Muscle of back (tissue), 11 donors: ENCODE data around the gene ATP5ME. TPM values are rescaled to one million over a fixed set of nuclear protein-coding genes. Genes with fewer than 3 reads are reported as not detected.
"Not testable (repeated sequence)": the region's sequence is repeated elsewhere in the genome, so short reads cannot be mapped to it uniquely, and the experiment has no call there.

ENCODE experiments used
- DNase-seq, 3 donors: peaks; one replicate each; pipeline versions ENCODE4 v3.0.0 to v3.0.0-alpha.2; 2013
- polyA plus RNA-seq, 10 donors: library from polyadenylated mRNA; unstranded; fragments of 120-200 nt; gene quantifications; one replicate each; pipeline ENCODE4 v1.2.1, GENCODE V29; 2013; ENCODE audit not compliant: insufficient read length in 10 of 10

Gene ATP5ME
- polyA plus RNA-seq, 10 donors = 237 to 384 (median 304) TPM

DNA sequence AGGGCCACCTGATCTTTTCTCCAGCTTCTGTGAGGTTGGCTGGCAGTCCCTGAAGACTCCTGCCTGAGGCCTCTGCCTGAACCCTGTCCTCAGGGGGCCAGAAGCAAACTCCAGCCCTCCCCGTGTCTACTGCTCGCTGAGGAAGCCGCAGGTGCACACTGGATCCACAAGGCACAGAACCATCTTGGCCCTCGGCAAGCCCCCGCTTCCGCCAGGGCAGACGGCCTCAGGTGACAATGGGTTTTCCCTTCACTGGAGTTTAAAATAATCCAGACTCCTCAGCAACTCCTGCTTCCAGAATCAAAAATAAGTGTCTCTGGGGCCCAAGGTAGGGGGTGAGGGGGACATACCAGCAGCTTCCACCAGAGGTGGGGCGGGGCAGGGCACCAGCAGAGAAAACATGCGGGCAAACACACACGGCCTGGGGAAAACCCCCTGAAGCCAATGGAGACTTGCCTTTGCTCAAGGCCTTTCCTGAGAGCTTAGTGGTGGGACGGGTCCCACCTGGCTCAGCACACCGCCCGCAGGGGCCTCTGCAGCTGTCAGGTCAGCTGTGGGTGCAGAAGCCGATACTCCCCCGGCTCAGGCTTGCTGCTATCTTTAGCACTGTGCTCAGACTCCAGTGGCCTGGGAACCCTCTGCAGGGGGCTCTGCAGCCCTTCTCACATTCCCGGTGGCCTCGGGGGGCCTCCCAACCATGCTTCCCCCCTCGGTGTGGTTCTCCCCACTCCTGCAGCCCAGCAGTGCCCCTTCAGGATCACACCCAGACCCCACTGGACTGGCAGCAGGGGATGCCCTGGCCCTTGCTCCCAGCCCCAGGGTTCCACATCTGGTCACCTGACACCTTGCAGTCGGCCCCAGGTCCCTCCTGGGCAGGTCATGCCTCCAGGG, 2.1 kb upstream of the ATP5ME start:
- peak in 2 of 3 donors; percentile 51 to 57 for DNase-seq

DNA sequence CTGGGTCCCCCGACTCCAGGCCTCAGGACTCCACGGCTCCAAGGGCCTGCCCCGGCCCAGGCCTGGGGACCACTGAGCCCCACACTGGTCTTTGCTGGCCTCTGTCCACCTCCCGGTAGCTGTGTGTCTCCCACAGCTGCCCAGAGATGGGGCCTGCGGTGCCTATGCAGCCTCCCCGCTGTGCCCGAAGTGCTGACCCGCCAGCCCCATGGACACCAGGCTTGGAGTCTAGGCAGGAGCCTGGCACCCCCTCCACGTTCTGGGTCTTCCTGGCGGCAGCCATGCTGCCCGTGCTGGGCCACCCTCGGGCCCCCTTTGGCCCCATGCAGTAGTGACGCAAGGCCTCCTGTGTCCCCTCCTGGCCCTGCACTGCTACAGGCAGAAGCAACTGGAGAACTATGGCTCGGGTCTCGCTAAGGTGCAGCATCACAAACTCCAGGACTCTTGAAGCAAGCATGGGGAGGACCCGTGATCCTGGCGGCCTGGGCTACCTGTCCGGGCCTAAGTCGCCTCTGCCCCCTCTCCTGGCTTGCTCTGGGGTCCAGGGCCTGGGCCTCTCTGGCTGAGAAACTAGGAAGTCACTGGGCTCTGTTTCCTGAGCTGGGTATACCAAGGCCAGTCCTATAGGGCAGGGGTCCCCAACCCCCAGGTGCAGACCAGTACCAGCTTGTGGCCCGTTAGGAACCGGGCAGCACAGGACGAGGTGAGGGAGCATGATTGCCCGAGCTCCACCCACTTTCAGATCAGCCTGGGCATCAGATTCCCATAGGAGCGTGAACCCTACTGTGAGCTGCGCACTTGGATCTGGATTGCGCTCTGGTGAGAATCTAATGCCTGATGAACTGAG, 1.2 kb upstream of the ATP5ME start:
- no peak for DNase-seq

DNA sequence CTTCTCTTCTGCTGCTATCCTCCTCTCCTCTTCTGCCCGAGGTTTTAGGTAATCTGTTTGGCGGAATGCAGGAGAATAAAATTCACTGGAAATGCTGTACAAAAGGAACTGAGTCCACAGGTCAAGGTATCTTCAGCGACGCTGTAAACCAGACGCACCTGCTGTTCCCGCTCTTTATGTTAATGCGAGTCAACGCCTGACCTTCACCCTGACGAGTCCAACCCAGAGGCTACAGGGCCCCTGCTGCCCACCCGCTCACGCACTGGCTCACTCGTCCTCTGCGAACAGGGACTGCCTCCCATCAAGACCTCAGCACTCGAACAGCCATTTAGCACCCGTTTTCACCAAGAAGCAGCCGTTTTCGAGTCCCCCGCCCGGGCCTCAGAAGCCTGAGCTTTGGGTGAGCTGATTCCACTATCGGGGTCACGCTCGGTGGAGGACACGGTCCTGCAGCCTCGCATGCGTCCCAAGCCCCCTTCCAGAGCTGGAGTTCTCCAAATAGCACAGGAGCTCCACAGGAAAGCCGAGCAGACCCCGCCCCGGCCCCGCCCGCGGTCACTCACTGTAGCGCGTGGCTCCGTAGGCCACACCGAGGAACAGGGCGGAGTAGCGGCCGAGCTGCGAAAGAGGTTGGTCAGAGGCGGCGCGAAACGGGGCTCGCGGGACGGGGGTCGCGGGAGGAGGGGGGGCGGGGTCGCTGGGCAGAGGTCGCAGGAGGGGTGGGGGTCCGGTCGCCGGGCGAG, 556 bp downstream of the ATP5ME start:
- DNase-seq = peak in 1 of 3 donors; percentile 56

DNA sequence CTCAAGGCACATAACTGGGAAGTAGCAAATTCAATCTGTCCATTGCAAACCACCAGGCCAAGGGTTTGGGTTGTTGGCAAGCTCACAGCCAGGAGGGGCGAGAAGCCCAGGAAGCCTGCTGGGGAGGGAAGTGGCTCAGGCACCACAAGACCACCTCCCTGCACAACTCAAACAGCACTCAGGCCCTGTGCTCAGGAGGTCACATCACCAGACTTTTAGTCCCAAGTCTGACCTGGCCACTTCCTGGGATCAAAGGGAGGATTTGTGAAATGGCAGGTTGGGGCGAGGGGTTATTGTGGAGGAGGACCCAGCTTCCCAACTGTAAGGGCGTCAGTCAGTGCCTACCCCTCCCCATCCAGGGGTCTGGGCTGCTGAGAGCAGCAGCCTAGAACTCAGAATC, 2.3 kb downstream of the ATP5ME start:
- no peak for DNase-seq

DNA sequence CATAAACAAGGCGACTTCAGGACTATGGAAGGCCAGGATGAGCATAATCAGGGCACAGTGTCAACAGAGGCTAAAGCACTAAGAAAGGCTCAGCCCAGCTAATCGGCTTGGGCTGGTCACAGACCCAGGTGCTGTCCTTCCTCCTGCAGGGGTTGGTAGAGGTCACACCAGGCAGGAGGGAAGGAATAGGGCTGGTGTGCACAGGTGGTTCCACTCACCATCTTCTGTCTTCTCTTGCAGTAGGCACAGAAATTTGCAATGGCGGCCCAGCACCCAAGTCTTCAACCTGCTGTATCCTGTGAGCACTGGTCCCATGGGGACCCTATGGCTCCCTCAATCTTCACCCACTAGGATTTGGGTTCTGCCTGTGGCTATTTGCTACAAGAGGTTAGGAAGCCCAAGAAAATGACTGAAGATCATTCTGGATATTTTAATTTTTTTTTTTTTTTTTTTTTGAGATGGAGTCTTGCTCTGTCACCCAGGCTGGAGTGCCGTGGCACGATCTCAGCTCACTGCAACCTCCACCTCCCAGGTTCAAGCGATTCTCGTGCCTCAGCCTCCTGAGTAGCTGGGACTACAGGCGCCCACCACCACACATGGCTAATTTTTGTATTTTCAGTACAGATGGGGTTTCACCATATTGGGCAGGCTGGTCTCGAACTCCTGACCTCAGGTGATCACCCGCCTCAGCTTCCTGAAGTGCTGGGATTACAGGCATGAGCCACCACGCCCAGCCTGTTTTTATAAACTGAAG, 4.1 kb downstream of the ATP5ME start:
- not testable (repeated sequence) for DNase-seq

DNA sequence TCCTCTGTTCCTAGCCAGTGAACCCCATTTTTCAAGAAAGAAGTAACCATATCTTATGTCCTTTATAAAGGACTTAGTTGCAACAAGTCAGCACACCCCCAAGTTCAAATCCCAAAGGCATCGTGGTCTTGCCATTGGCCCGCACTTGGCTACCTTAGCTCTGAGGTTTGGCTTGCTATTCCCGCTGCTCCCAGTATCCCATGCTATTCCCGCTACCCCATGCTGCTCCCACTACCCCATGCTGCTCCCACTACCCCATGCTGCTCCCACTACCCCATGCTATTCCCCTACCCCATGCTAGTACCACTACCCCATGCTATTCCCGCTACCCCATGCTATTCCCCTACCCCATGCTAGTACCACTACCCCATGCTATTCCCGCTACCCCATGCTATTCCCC, 5.9 kb downstream of the ATP5ME start:
- DNase-seq = not testable (repeated sequence)

DNA sequence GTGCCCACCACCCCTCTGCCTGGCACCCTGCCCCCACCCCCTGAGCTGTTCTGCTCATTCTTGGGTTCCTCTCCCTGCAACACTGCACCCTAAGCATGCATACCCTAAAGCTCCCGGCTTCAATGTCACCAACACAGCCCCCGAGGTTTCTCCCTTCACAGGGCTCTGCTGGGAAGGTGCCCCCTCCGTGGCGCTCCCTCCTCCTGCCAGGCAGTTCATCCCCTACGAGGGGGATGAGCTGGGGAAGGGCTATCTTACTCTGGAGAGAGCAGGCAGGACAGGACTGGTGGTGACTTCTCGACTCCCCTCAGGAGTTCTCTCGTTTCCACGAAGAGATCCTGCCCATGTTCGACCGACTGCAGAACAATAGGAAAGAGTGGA, 6.5 kb downstream of the ATP5ME start:
- no peak for DNase-seq

DNA sequence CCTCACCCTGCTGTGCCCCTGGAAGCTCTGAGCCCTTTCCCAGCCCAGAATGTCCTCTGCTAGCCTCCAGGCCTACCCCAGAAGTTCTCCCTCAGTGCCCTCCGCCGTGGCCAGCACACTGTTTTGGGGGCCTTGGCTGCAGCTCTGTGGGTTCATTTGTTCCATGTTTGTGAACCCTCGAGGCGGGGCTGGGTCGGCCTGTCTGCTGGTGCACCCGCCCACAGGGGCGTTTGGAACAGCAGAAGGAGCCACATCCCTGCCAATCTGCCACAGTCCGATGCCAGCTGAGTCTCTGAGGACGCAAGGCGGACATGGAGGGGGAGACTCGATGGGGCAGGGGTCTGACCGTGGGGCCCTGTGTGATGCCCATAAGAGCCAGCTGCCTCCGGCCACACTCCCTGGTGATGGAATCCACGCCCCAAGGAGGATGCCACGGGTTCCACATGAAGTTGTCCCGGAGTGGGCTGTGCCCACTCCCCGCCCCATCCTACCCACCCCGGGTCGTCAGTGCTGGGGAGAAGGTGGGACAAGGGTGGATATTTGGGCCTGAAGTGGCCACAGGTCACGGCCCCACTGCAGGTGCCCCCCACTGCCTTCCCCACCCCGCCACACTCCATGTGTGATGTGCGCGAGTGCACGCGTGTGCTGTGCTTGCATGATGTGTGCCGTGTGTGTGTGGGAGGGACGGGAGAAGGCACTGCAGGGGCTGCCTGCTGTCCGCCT, 7.1 kb downstream of the ATP5ME start:
- no peak for DNase-seq

DNA sequence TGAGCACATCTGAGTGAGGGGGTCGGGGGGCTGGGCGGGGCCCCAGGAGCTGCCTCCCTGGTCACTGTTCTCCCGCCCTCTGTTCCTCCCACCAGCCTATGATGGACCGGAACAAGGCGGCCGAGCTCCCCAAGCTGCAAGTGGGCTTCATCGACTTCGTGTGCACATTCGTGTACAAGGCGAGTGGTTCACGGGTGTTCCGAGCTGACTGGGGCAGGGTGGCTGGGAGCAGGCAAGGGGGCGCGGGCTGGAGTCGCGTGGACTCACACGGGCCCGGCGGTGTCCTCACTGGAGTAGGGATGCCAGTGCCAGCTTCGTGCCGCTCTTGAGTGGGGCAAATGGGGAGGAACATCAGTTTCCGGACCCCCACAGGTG, 7.7 kb downstream of the ATP5ME start:
- DNase-seq = no peak

DNA sequence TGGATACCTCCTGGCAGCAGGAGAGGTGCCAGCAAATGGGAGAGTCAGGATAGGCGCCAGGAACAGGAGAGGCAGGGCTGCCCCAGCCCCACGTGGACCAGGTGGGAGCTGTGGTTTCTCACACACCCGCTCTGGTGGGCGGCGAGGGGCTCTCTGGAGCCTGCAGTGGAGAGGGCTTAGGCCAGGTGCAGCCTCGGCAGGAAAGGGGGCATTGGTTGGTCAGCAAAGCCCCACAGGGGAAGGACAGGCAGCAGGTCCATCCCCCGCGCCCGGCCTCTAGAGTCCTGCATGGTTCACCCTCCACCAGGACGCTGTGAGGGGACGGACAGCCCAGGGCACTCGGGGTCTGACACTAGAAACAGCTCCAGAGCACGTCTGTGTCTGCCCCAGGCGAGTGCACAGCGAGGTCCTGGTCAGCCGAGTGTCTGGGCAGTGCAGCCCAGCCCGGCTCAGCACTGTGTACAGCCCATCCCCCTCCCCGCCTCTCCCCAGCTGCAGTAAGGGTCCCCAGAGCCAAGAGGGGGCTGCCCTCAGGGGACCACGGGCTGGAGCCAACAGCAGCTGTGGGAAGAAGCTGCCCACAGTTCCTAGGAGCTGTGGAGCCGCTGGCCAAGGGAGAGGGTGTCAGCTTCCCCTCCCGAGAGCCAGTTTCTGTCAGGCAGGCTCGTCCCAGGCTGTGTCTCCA, 8.2 kb downstream of the ATP5ME start:
- no peak for DNase-seq

DNA sequence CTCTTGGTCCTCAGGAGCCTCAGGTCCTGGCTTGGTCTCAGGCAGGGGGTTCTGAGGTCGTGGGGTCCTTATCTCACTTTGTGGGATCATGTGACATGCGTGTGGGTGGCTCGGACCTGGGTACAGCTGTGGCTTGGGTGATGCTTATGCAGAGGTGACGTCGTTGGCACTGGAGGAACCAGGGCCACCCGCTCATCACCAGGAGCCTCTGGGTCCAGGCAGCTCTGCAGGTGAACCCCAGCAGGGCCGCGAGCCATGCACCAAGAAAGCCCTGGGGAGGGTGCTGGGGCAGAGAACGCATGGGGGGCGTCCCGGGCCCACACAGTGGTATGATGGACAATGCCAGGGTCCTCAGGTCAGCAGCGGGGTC, 8.7 kb downstream of the ATP5ME start:
- DNase-seq = no peak

DNA sequence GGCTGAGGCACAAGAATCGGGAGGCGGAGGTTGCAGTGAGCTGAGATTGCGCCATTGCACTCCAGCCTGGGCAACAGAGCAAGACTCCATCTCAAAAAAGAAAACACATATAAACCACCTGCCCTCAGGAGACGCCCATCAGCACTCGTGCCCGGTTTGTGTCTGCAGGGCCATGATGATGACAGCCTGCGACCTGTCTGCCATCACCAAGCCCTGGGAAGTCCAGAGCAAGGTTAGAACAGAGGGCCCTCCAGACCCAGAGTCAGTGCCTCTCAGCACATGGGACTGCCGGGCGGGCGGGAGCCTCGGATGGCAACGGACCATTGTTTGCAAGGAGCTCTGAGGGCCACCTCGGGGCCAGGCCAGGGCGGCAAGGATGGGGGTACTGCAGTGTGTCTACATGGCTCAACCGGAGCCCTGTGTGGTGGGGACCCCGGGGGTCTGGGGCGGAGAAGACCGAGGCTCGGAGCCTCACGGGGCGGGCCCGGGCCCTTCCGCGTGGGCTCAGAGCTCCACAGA, 9.3 kb downstream of the ATP5ME start:
- peak in 1 of 3 donors; percentile 3 for DNase-seq

DNA sequence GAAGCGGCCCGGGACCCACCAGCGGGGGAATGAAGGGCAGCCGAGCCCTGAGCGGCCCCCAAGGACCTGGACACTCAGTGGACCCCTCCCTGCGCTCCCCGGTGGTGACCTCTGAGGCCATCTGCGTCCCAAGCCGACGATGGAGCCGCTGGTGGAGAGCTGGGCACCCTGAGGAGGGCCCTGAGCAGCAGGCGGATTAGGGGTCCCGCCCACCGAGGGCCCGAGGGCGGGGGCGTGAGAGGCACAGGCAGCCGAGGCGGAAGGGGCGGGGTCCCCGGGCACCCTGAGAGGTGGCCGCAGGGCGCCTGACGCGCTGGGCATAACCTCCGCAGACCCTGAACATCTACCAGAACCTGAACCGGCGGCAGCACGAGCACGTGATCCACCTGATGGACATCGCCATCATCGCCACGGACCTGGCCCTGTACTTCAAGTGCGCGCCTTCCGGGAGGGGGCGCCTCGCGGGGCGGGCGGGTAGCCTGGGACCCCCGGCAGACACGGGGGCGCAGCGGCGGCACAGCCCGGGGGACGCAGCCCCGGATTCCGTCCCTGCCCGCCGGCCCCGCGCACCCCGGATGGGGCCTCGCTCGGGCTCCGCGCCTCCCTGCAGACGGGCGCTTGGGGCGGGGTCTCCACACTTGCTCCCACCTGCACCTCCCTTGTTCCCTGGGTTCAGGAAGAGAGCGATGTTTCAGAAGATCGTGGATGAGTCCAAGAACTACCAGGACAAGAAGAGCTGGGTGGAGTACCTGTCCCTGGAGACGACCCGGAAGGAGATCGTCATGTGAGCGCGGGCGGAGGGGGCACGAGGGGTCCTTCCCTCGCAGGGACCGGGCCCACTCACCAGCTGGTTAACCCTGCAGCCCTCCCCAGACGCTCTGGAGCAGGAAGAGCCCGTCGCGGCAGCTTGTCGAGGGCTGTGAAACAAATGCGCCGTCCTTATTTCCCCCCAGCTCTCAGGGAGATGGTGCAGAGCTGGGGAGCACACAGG, 10.3 kb downstream of the ATP5ME start:
- peak in 1 of 3 donors; percentile 78 for DNase-seq

DNA sequence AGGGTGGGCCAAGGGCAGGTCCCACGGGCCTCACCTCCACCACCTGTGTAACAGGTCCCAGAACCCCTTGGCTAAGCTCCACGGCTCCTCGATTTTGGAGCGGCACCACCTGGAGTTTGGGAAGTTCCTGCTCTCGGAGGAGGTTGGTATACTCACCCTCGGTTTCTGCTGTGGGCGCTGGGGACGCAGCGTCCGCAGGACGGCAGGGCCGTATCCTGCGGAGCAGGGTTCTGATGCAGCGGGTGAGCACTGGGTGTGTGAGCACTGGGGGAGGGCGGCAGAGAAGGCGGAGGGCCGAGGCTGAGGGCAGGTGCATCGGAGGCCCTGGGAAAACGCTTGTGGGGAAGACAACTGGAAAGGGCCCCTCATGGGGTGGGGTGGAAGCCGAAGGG, 11.0 kb downstream of the ATP5ME start:
- no peak for DNase-seq

DNA sequence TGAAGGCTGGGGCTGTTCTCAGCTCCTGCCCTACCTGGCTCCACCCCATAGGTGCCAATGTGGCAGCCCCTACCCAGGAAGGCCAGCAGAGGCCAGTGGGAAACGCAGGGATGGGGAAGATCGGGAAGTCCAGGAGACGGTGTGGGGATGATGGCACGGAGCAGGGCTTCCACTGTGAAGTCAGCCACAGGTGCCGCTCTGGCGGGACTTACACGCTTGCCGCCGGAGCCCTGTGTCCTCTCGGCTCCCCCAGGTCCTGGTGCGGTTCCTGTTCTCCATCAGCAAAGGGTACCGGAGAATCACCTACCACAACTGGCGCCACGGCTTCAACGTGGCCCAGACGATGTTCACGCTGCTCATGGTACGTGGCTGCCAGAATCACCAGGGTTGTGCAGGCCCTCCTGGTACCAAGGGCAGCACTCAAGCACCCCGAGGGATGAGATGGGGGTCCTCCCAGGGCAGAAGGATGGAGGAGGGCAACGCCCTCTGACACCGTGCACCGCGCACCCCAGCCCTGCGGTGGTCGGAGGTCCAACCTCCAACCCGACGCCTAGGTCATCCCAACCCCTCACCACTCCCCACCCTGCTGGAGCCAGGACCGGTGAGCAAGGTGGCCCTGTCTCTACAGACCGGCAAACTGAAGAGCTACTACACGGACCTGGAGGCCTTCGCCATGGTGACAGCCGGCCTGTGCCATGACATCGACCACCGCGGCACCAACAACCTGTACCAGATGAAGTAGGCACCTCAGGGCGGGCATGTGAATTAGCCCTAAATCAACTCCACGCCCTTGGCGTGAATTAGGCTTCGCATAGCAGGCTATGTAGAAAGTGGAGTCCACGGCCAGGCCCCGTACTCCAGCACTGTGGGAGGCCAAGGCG, 12.0 kb downstream of the ATP5ME start:
- peak in 1 of 3 donors; percentile 1 for DNase-seq

DNA sequence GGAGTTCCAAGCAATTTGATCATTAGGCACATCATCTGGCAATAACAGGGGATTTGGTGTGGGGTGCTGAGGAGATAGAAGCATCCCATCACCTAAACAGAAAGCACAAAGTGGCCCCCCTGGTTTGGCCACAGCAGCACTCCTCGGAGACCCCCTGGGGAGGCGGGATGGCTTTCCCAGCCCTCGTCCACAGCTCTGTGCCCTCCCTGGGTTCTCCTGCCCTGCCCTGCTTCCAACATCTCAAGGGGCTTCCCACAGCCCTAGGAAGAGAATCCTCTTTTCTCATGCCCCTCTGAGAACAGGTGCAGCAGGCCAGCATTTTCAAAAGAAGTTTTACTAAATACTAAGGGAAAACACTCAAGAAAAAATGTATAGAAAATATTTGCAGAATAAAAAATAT, 12.8 kb downstream of the ATP5ME start:
- peak in 1 of 3 donors; percentile 0 for DNase-seq

DNA sequence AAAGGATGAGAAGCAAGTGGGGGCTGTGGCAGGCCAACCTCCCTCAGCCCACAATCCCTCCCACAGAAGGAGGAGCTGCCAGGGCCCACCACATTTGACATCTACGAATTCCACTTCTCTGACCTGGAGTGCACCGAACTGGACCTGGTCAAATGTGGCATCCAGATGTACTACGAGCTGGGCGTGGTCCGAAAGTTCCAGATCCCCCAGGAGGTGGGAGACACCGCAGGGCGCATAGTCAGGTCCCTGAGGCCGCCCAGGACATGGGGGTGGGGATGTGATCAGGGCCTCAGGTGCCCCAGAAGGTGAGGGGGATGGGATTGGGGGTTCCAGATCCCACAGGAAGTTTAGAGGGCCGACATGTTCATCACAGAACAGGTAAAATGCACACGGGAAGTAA, 13.7 kb downstream of the ATP5ME start:
- no peak for DNase-seq

DNA sequence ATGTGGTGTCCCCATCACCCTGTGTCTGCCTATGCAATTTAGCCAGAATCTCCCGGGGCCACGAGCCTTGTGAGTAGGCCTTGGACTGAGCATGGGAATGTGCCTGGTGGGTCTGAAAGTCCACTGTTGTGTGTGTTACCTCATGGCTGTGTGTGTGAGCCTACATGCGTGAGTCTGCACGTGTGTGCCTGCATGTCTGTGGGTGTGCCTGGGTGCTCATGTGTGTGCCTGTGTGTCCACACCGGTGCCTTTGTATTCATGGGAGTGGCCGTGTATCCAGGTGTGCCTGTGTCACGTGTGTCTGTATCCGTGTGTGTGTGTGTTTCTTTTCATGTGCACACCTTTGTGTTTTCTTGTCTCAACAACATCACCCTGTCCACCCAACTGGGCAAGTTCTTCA, 14.2 kb downstream of the ATP5ME start:
- no peak for DNase-seq
